SK-N-SH (cell line): ENCODE measurements around the gene HSDL1. TPM values are rescaled to one million over a fixed set of nuclear protein-coding genes. Genes with fewer than 3 reads are reported as not detected.

Experiments
- CTCF ChIA-PET: fragments of 300-600, 350-600 bp; formaldehyde crosslinking; extraction: SDS; loops from one replicate; lab custom pipeline; 2021; lab: Yijun Ruan, JAX
- POLR2A ChIA-PET: fragments of 350-600 bp; sonication (Branson Sonifier 250); formaldehyde crosslinking; extraction: SDS; loops from one replicate; lab custom pipeline; 2020; ENCODE audit warnings: antibody characterized with exemption, inconsistent platforms; lab: Yijun Ruan, JAX
- DNase-seq: peaks from one replicate; pipeline ENCODE4 v3.0.0; 2012
- H2AFZ ChIP-seq: fragments of 200-600 bp; sonication (generic); 2 replicates; pipeline ENCODE4 v1.8.1; 2016; ENCODE audit warnings: antibody characterized with exemption, mild to moderate bottlenecking, low read depth
- H3F3A ChIP-seq: fragments of 200-600 bp; sonication (generic); replicated peaks from 2 replicates; pipeline ENCODE3; 2016; ENCODE audit warnings: antibody characterized with exemption, mild to moderate bottlenecking; ENCODE audit not compliant: insufficient read depth
- H3K27ac ChIP-seq, 2 experiments: fragments of 200-500 bp in 1 of 2; fragments of 200-600 bp in 1 of 2; sonication (Bioruptor generic) in 1 of 2; sonication (generic), shearing (Covaris generic) in 1 of 2; 2 replicates each; pipeline versions ENCODE4 v1.5.1 to v1.6.1; 2014 to 2016; ENCODE audit warnings: low read depth in 2 of 2, inconsistent platforms in 1 of 2, low read length in 1 of 2, mild to moderate bottlenecking in 1 of 2, mixed read lengths in 1 of 2
- H3K27me3 ChIP-seq: fragments of 200-600 bp; sonication (generic), shearing (Covaris generic); 2 replicates; pipeline ENCODE4 v1.6.1; 2016; ENCODE audit warnings: mixed run types; ENCODE audit not compliant: insufficient read depth
- H3K36me3 ChIP-seq, 2 experiments: fragments of 200-500 bp in 1 of 2; fragments of 200-600 bp in 1 of 2; sonication (Bioruptor generic) in 1 of 2; sonication (generic) in 1 of 2; replicated peaks in 1 of 2; 2 replicates each; pipeline versions ENCODE3 to v1.5.1; 2014 to 2016; ENCODE audit warnings: low read length in 1 of 2, mild to moderate bottlenecking in 1 of 2; ENCODE audit not compliant: insufficient read depth in 2 of 2, control insufficient read depth in 1 of 2
- H3K4me1 ChIP-seq, 2 experiments: fragments of 200-500 bp in 1 of 2; fragments of 200-600 bp in 1 of 2; sonication (Bioruptor generic) in 1 of 2; sonication (generic), shearing (Covaris generic) in 1 of 2; 2 replicates each; pipeline versions ENCODE4 v1.5.1 to v1.6.1; 2014 to 2016; ENCODE audit warnings: low read depth in 1 of 2, low read length in 1 of 2, mixed run types in 1 of 2; ENCODE audit not compliant: insufficient read depth in 2 of 2, control insufficient read depth in 1 of 2
- H3K4me2 ChIP-seq: fragments of 200-600 bp; sonication (generic), shearing (Covaris generic); 2 replicates; pipeline ENCODE4 v1.6.1; 2017; ENCODE audit warnings: mixed run types
- H3K4me3 ChIP-seq, 2 experiments: fragments of 200-500 bp in 1 of 2; fragments of 200-600 bp in 1 of 2; sonication (Bioruptor generic) in 1 of 2; sonication (generic), shearing (Covaris generic) in 1 of 2; 2 replicates each; pipeline versions ENCODE4 v1.5.1 to v1.8.1; 2014 to 2016; ENCODE audit warnings: low read depth in 2 of 2, inconsistent platforms in 1 of 2, low read length in 1 of 2, mild to moderate bottlenecking in 1 of 2, mixed read lengths in 1 of 2, moderate library complexity in 1 of 2
- H3K79me2 ChIP-seq: fragments of 200-600 bp; sonication (generic); 2 replicates; pipeline ENCODE4 v1.8.1; 2017; ENCODE audit warnings: mild to moderate bottlenecking; ENCODE audit not compliant: insufficient read depth
- H3K9ac ChIP-seq: fragments of 200-600 bp; sonication (generic); 2 replicates; pipeline ENCODE4 v1.6.1; 2017; ENCODE audit warnings: mixed run types
- H3K9me2 ChIP-seq: fragments of 200-600 bp; sonication (generic); 2 replicates; pipeline ENCODE4 v1.6.1; 2017; ENCODE audit warnings: mixed run types
- H3K9me3 ChIP-seq: fragments of 200-600 bp; sonication (generic); 2 replicates; pipeline ENCODE4 v1.6.1; 2017; ENCODE audit warnings: mixed run types, mild to moderate bottlenecking, moderate library complexity
- H4K20me1 ChIP-seq: fragments of 200-600 bp; sonication (generic); 2 replicates; pipeline ENCODE4 v1.6.1; 2017; ENCODE audit warnings: mild to moderate bottlenecking, mixed run types; ENCODE audit not compliant: insufficient read depth
- ELF1 ChIP-seq: IDR thresholded peaks from 2 replicates; pipeline ENCODE4 v1.4.0; 2012
- MEF2A ChIP-seq: IDR thresholded peaks from 2 replicates; pipeline ENCODE4 v1.4.0; 2012; ENCODE audit warnings: low read depth, borderline replicate concordance
- POLR2AphosphoS5 ChIP-seq: IDR thresholded peaks from 2 replicates; pipeline ENCODE4 v1.6.1; 2012; ENCODE audit warnings: low read depth, low read length
- RCOR1 ChIP-seq: fragments of 150-350 bp; IDR thresholded peaks from 2 replicates; pipeline ENCODE4 v1.6.1; 2017; ENCODE audit warnings: antibody characterized with exemption, low read length
- TAF1 ChIP-seq: IDR thresholded peaks from 2 replicates; pipeline ENCODE4 v1.6.1; 2012; ENCODE audit warnings: low read depth, mild to moderate bottlenecking, low read length, moderate library complexity, borderline replicate concordance
- YY1 ChIP-seq: IDR thresholded peaks from 2 replicates; pipeline ENCODE4 v1.4.0; 2012; ENCODE audit warnings: low read depth, mild to moderate bottlenecking
- WGBS: methylation state at CpG from one replicate; pipeline ENCODE4 v1.1.6; 2017; ENCODE audit warnings: low lambda C conversion rate; 5-methylcytosine and 5-hydroxymethylcytosine counted together
- polyA plus RNA-seq, 3 experiments: library from polyadenylated mRNA; depleted of rRNA; stranded (reverse); fragments of >200 nt; gene quantifications; 2 replicates each; pipeline ENCODE4 v1.2.3, GENCODE V29; 2012
- TF ChIP-seq, protein P1 (sequence below): IDR thresholded peaks from 2 replicates; pipeline ENCODE4 v1.4.0; 2012; ENCODE audit warnings: low read depth
- TF ChIP-seq, protein P2 (sequence below): IDR thresholded peaks from 2 replicates; pipeline ENCODE4 v1.4.0; 2012; ENCODE audit warnings: low read depth, borderline replicate concordance
- TF ChIP-seq, protein P3 (sequence below): IDR thresholded peaks from 2 replicates; pipeline ENCODE4; 2012
- TF ChIP-seq, protein P4 (sequence below): fragments of 200-600 bp; sonication (generic); IDR thresholded peaks from 2 replicates; pipeline ENCODE4 v1.6.1; 2017; ENCODE audit warnings: antibody characterized with exemption, mild to moderate bottlenecking, moderate library complexity
- TF ChIP-seq, protein P5 (sequence below): IDR thresholded peaks from 2 replicates; pipeline ENCODE4 v1.4.0; 2012; ENCODE audit warnings: low read depth, borderline replicate concordance

Gene HSDL1
- polyA plus RNA-seq, 1 of the 3 experiments (the other 2 are of a cell fraction): 14.5 TPM

DNA sequence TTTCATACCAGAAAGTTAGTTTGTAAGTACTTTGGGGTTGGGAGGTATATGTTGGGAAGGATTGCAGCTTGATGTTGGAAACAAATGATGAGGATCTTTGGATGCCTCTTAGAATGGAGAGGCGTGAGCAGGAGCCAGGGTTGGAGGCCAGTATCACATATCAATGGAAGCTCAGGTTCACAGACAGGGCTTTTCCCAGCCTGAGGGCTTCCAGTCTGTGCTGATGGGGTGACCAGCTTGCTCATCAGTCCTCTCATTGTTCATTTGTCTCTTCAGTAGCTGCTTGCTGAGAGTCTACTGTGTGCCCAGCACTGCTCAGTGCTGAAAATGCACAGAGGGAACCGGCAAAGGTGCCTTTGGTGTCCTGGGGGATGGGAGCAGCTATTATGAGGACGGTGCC lies 5.9 kb upstream of the HSDL1 start:
- Histone ChIP-seq H4K20me1 (no peaks in the 10 kb centered on the region), H3K9me3 (no peaks in the 10 kb centered on the region), H3K79me2 (no peaks in the 10 kb centered on the region), H3K27me3 (peaks cover 8% of the 10 kb centered on the region; the same call in 1 of the 2 replicates), H2AFZ (no peak overlapping the region), H3K4me2 (no peak overlapping the region), H3F3A (peaks cover 3% of the 10 kb centered on the region), H3K36me3 (no peaks in the 10 kb centered on the region), H3K9ac (no peak overlapping the region), H3K9me2 (no peaks in the 10 kb centered on the region), H3K4me1 (no peaks in the 10 kb centered on the region), H3K4me3 (no peak overlapping the region), H3K27ac (no peak overlapping the region)
- CTCF ChIA-PET: interaction anchor here (0.9 to 1.2 kb wide), 4 partner anchors 36 to 333 kb away, joined by 3 read pairs; partner anchors contain the start of gene TAF1C
- WGBS: 45% methylated on average over 3 of the region's 3 CpGs
- POLR2A ChIA-PET: no interaction called here
- TF ChIP-seq MEF2A (no peak), TAF1 (no peak), ELF1 (no peak), POLR2AphosphoS5 (no peak), RCOR1 (no peak), YY1 (no peak)
- TF ChIP-seq, protein P1, sequence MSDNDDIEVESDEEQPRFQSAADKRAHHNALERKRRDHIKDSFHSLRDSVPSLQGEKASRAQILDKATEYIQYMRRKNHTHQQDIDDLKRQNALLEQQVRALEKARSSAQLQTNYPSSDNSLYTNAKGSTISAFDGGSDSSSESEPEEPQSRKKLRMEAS: no peak
- TF ChIP-seq, protein P2, sequence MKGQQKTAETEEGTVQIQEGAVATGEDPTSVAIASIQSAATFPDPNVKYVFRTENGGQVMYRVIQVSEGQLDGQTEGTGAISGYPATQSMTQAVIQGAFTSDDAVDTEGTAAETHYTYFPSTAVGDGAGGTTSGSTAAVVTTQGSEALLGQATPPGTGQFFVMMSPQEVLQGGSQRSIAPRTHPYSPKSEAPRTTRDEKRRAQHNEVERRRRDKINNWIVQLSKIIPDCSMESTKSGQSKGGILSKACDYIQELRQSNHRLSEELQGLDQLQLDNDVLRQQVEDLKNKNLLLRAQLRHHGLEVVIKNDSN: no peak
- TF ChIP-seq, protein P3, sequence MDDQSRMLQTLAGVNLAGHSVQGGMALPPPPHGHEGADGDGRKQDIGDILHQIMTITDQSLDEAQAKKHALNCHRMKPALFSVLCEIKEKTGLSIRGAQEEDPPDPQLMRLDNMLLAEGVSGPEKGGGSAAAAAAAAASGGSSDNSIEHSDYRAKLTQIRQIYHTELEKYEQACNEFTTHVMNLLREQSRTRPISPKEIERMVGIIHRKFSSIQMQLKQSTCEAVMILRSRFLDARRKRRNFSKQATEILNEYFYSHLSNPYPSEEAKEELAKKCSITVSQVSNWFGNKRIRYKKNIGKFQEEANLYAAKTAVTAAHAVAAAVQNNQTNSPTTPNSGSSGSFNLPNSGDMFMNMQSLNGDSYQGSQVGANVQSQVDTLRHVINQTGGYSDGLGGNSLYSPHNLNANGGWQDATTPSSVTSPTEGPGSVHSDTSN: no peak
- TF ChIP-seq, protein P4, sequence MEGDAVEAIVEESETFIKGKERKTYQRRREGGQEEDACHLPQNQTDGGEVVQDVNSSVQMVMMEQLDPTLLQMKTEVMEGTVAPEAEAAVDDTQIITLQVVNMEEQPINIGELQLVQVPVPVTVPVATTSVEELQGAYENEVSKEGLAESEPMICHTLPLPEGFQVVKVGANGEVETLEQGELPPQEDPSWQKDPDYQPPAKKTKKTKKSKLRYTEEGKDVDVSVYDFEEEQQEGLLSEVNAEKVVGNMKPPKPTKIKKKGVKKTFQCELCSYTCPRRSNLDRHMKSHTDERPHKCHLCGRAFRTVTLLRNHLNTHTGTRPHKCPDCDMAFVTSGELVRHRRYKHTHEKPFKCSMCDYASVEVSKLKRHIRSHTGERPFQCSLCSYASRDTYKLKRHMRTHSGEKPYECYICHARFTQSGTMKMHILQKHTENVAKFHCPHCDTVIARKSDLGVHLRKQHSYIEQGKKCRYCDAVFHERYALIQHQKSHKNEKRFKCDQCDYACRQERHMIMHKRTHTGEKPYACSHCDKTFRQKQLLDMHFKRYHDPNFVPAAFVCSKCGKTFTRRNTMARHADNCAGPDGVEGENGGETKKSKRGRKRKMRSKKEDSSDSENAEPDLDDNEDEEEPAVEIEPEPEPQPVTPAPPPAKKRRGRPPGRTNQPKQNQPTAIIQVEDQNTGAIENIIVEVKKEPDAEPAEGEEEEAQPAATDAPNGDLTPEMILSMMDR: no peak
- TF ChIP-seq, protein P5, sequence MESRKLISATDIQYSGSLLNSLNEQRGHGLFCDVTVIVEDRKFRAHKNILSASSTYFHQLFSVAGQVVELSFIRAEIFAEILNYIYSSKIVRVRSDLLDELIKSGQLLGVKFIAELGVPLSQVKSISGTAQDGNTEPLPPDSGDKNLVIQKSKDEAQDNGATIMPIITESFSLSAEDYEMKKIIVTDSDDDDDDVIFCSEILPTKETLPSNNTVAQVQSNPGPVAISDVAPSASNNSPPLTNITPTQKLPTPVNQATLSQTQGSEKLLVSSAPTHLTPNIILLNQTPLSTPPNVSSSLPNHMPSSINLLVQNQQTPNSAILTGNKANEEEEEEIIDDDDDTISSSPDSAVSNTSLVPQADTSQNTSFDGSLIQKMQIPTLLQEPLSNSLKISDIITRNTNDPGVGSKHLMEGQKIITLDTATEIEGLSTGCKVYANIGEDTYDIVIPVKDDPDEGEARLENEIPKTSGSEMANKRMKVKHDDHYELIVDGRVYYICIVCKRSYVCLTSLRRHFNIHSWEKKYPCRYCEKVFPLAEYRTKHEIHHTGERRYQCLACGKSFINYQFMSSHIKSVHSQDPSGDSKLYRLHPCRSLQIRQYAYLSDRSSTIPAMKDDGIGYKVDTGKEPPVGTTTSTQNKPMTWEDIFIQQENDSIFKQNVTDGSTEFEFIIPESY: no peak
- DNase-seq: no peak
